Activated gamma-delta T cell treated with anti-CD3 and anti-CD28 coated beads, Interleukin-2, amount 50 U/mL, for 16 hours (primary cell): ENCODE data around the gene FGD2.
"Not testable (repeated sequence)": the region's sequence is repeated elsewhere in the genome, so short reads cannot be mapped to it uniquely, and the experiment has no call there.

Experiments
- DNase-seq: peaks from one replicate; pipeline ENCODE4 v3.0.0-alpha.2; 2020; ENCODE audit warnings: low read depth

FGD2 gene

GRCh38 chr6:37058984-37059343, 53.5 kb downstream of the FGD2 start:
- DNase-seq = not testable (repeated sequence)

- DNase-seq = no peak
Measured at GRCh38 chr6:37059344-37060194, 54.1 kb downstream of the FGD2 start.

- DNase-seq = no peak
Measured at GRCh38 chr6:37060195-37060559, 54.7 kb downstream of the FGD2 start.

DNA sequence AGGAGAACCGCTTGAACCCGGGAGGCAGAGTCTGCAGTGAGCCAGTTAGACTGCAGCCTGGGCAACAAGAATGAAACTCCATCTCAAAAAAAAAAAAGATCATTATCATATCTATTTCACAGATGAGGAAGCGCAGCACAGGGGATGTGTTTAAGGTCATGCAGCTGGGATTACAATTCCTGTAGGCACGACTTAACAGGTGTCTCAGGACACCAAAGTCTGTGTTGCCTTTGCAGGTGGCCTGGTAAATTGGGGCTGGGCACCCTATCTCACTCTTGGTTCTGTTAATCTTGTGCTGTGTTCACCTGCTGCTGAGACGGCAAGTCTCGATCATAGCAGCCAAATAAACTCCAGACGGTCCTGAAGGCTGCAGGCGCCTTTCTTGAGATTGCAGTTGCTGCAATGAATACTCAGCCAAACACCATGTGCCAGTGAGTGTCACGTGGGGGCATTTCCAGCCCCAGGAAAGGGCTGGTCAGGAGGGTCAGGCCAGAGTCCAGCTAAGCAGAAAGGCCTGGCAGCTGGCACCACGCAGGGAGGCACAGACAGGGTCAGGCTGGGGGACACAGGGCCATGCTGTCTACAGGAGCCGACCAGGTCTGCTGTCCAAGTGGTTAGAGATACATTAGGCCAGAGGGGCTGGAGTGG, 55.8 kb downstream of the FGD2 start:
- no peak for DNase-seq

GRCh38 chr6:37062424-37062823, 57.0 kb downstream of the FGD2 start:
- DNase-seq = no peak

GRCh38 chr6:37068356-37069270, 63.2 kb downstream of the FGD2 start:
- DNase-seq = no peak

DNA sequence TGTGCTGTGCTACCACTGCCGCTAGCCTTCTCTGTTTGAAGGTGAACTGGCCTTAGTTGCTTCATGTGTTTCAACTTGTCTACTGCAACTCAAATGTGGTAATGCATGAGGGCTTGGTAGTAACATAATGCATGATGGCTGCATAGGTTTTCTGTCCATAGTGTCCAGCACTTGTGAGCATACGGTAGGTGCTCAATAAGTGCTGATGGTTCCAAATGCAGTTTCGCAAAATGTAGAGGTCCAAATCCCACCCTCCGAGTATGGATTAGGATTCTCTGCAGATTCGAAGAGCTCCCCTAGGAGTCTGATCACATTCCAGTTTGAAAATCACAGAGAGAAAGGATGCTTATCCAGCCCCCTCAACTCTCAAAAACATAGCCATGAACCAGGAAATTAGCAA, 64.2 kb downstream of the FGD2 start:
- DNase-seq = no peak

DNA sequence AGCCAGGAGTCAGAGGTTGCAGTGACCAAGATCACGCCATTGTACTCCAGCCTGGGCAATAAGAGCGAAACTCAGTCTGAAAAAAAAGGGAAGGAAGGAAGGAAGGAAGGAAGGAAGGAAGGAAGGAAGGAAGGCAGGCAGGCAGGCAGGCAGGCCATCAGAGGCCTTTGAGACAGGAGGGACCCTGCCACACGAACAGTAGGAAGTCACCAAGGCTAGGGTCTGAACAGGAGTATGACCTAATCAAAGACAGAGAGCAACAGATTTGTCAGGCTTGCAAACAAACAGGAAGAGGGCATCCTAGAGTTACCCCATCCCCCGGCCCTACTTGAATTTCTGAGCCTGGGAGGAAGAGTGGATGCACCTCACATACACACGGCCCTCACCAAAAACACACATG, 67.1 kb downstream of the FGD2 start:
- DNase-seq = no peak

GRCh38 chr6:37074053-37074827, 68.8 kb downstream of the FGD2 start:
- no peak for DNase-seq

DNA sequence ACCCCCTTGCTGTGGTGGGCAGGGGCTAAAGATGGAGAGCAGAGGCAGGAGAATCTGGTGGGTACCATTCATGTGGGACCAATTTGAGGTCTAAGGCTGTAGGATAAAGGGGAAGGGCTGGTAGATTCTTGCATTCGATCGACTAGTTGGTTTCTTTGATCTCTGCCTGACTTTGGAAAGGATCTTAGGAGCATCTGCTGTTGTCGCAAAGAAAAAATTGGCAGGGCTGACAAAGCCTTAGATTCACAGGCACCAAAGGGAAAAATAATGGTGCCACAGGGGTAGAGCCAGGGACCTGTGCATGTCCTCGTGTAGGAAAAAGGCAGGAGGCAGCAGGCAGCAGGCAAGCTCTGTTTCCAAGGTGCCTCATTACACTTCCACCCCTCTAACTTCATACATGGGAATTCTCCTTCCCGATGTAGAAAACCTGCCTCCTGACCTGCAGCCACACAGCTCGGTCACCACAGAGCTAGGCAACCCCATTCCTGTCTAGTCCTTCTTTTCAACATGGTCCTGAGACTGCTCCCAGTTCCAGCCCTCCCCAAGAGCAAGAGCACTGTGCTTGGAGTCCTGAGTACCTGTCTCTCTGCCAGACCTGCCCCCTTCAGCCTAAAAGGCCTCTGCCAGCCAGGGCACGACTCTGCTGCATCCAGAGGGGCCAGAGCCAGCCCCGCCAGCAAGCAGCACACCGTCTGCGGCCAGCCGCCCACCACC, 71.9 kb downstream of the FGD2 start:
- no peak for DNase-seq

GRCh38 chr6:37077905-37078296, 72.4 kb downstream of the FGD2 start:
- no peak for DNase-seq
